PFSK-1 (cell line): ENCODE data around the gene SVIL.

Source experiments
- POLR2AphosphoS5 ChIP-seq: IDR thresholded peaks from 2 replicates; pipeline ENCODE4 v1.6.1; 2012; ENCODE audit warnings: low read depth, mild to moderate bottlenecking, control low read depth, low read length, moderate library complexity
- REST ChIP-seq, 2 experiments: IDR thresholded peaks; 2 replicates each; pipeline versions ENCODE4 v1.6.1 to v1.8.0; 2011 to 2012; ENCODE audit warnings: low read depth in 2 of 2, low read length in 2 of 2, control low read depth in 1 of 2, inconsistent platforms in 1 of 2, mild to moderate bottlenecking in 1 of 2, moderate library complexity in 1 of 2; ENCODE audit not compliant: insufficient read depth in 1 of 2
- SIN3A ChIP-seq: IDR thresholded peaks from 2 replicates; pipeline ENCODE4 v1.6.1; 2012; ENCODE audit warnings: mild to moderate bottlenecking, low read length, moderate library complexity, borderline replicate concordance; ENCODE audit not compliant: insufficient read depth
- TAF1 ChIP-seq: IDR thresholded peaks from 2 replicates; pipeline ENCODE4 v1.6.1; 2012; ENCODE audit warnings: low read length, control low read depth, borderline replicate concordance; ENCODE audit not compliant: insufficient read depth

GRCh38 chr10:29619241-29619669 lies 15.5 kb downstream of the SVIL start:
- no peak for TF ChIP-seq TAF1
- TF ChIP-seq POLR2AphosphoS5 = no peak
- no peak for TF ChIP-seq REST (IDR thresholded peaks at IDR 0.05; ENCODE audit: insufficient read depth in 1 of 2, low read depth in 2 of 2, low read length in 2 of 2)
- no peak for TF ChIP-seq SIN3A
